Measurements from ENCODE around the gene FGF6. TPM values are rescaled to one million over a fixed set of nuclear protein-coding genes. Genes with fewer than 3 reads are reported as not detected.

FGF6 gene
- total RNA-seq, 1 donor from 2014 or later: not detected

- TF ChIP-seq CTCF (IDR thresholded peaks at IDR 0.05; ENCODE audit: insufficient read depth, low read length, severe bottlenecking): no peak
- no peaks in the 10 kb centered on the region for H3K27me3 ChIP-seq (ENCODE audit: control insufficient read depth, insufficient read depth, low read length)
- no peaks in the 10 kb centered on the region for H3K36me3 ChIP-seq (ENCODE audit: control insufficient read depth, insufficient read depth, low read length)
- DNase-seq (ENCODE audit: low read depth) (no peak), FAIRE-seq (no peak)
- no peak overlapping the region for H3K4me3 ChIP-seq (ENCODE audit: low read depth, low read length)
These were observed 57.6 kb downstream of the FGF6 start for GRCh38 chr12:4388032-4388431.

GRCh38 chr12:4387607-4388006 is 58.0 kb downstream of the FGF6 start:
- DNase-seq (ENCODE audit: low read depth) (no peak), FAIRE-seq (no peak)
- H3K36me3 ChIP-seq (ENCODE audit: control insufficient read depth, insufficient read depth, low read length): no peaks in the 10 kb centered on the region
- H3K27me3 ChIP-seq (ENCODE audit: control insufficient read depth, insufficient read depth, low read length): no peaks in the 10 kb centered on the region
- no peak for TF ChIP-seq CTCF (IDR thresholded peaks at IDR 0.05; ENCODE audit: insufficient read depth, low read length, severe bottlenecking)
- H3K4me3 ChIP-seq (ENCODE audit: low read depth, low read length): no peak overlapping the region

GRCh38 chr12:4386801-4387200 is 58.8 kb downstream of the FGF6 start:
- Histone ChIP-seq H3K36me3 (ENCODE audit: control insufficient read depth, insufficient read depth, low read length) (no peaks in the 10 kb centered on the region), H3K27me3 (ENCODE audit: control insufficient read depth, insufficient read depth, low read length) (no peaks in the 10 kb centered on the region), H3K4me3 (ENCODE audit: low read depth, low read length) (no peak overlapping the region)
- FAIRE-seq (no peak), DNase-seq (ENCODE audit: low read depth) (no peak)
- TF ChIP-seq CTCF (IDR thresholded peaks at IDR 0.05; ENCODE audit: insufficient read depth, low read length, severe bottlenecking): no peak

Other genes starting within 250 kb of the FGF6 start
- 115 and 123 TPM in 2 replicates for gene CCND2, start 172.1 kb downstream of the FGF6 start, total RNA-seq
- gene TIGAR, start 124.6 kb downstream of the FGF6 start, total RNA-seq: 10.0 and 11.8 TPM in 2 replicates
- gene FGF23, start 66.1 kb downstream of the FGF6 start, total RNA-seq: not detected in 2 replicates
- gene RAD51AP1, start 93.1 kb upstream of the FGF6 start, total RNA-seq: 0.79 and 0.90 TPM in 2 replicates
- gene DYRK4, start 116.4 kb upstream of the FGF6 start, total RNA-seq: 20.0 and 57.7 TPM in 2 replicates
- 0.53 and 2.0 TPM in 2 replicates for gene AKAP3, start 203.2 kb upstream of the FGF6 start, total RNA-seq
- 31.6 and 36.9 TPM in 2 replicates for gene NDUFA9, start 203.3 kb upstream of the FGF6 start, total RNA-seq

Measured in bronchial epithelial cell (primary cell).